ENCODE results near the gene EDIL3.

EDIL3 gene

DNA sequence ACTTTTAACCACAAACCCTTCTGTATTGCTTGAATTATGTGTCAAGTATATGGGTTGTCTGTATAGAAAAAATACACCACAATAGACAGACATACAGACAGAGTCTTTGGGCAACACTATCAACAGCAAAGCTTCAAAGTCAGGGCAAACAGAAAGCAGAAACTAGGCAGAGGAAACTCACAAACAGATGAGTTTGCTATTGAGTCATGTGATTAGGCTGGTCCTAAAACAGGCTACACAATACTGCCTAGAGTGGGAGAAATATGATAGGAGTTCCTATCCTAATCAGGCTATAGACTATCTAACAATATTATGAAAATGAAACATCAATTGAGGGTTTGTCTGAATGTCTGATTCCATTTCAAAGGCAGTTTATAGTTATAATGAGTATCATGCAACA is 156.4 kb downstream of the EDIL3 start:
- DNase-seq (ENCODE audit: low read depth), result peak; percentile 43
- TF ChIP-seq, protein P1, sequence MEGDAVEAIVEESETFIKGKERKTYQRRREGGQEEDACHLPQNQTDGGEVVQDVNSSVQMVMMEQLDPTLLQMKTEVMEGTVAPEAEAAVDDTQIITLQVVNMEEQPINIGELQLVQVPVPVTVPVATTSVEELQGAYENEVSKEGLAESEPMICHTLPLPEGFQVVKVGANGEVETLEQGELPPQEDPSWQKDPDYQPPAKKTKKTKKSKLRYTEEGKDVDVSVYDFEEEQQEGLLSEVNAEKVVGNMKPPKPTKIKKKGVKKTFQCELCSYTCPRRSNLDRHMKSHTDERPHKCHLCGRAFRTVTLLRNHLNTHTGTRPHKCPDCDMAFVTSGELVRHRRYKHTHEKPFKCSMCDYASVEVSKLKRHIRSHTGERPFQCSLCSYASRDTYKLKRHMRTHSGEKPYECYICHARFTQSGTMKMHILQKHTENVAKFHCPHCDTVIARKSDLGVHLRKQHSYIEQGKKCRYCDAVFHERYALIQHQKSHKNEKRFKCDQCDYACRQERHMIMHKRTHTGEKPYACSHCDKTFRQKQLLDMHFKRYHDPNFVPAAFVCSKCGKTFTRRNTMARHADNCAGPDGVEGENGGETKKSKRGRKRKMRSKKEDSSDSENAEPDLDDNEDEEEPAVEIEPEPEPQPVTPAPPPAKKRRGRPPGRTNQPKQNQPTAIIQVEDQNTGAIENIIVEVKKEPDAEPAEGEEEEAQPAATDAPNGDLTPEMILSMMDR (conservative IDR thresholded peaks at IDR 0.05; ENCODE audit: low read depth, low read length), result no peak
- no peak overlapping the region for H3K4me3 ChIP-seq (ENCODE audit: low read depth, low read length)

- no peak for DNase-seq (ENCODE audit: low read depth)
- TF ChIP-seq, protein P1 (conservative IDR thresholded peaks at IDR 0.05; ENCODE audit: low read depth, low read length), result no peak
- H3K4me3 ChIP-seq (ENCODE audit: low read depth, low read length), result no peak overlapping the region
Observed at GRCh38 chr5:84227236-84227635, 157.4 kb downstream of the EDIL3 start.

DNA sequence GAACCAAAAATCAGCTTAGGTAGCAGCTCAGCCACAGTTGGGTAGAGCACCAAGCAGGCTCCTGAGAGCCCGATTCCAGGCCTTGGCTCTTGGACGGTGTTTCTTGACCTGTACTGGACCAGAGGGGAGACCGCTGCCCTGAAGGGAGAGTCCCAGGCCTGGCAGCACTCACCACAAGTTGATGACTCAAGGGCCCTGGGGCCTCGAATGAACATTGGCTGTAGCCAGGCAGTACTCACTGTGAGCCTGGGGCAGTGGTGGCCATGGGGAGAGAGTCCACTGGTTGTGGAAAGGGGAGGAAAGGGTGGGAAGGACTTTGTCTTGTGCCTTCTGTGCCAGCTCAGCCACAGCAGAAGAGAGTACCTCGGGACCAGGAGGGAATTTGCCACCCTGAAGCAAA is 166.1 kb downstream of the EDIL3 start:
- TF ChIP-seq, protein P1 (conservative IDR thresholded peaks at IDR 0.05; ENCODE audit: low read depth, low read length), result no peak
- DNase-seq (ENCODE audit: low read depth), result no peak
- no peak overlapping the region for H3K4me3 ChIP-seq (ENCODE audit: low read depth, low read length)

GRCh38 chr5:84215521-84215920 is 169.2 kb downstream of the EDIL3 start:
- no peak for DNase-seq (ENCODE audit: low read depth)
- TF ChIP-seq, protein P1 (conservative IDR thresholded peaks at IDR 0.05; ENCODE audit: low read depth, low read length), result no peak
- no peak overlapping the region for H3K4me3 ChIP-seq (ENCODE audit: low read depth, low read length)

DNA sequence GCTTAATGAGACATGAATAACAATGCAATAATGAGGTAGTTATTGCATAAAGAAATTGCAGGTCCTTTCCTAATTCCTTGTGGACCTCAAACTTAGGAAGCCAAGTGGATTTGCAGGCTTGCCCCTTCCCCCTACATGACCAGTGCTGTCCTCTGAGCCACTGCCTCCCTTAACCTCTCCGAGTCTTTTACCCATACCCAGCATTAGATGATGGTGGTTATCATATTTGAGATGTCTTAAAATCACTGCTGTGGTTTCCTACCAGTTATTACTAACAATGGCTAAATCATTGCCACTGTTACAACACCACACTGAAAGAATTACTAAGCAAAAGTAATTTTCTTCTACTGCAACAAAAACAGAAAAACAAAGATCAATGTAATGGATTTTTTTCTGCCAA is 170.8 kb downstream of the EDIL3 start:
- no peak overlapping the region for H3K4me3 ChIP-seq (ENCODE audit: low read depth, low read length)
- TF ChIP-seq, protein P1 (conservative IDR thresholded peaks at IDR 0.05; ENCODE audit: low read depth, low read length), result no peak
- no peak for DNase-seq (ENCODE audit: low read depth)

DNA sequence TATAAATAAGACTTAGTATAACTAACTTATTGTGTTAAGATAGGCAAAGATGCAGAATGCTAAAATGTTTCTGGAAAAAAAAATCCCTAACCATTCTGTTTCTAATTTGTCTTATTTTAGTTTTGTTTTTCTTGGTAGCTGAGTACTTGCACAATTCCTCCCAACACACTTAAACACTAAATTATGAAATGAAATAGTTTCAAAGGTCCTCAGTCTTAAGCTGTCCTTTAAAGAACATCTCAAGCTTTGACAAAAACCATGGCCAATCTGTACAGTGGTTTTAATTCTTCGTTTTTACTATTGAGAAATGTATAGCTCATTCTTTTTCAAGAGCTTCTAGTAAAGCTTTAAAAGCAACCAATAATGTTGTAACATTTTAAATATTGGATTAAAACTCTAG is 171.5 kb downstream of the EDIL3 start:
- H3K4me3 ChIP-seq (ENCODE audit: low read depth, low read length), result no peak overlapping the region
- DNase-seq (ENCODE audit: low read depth), result no peak
- TF ChIP-seq, protein P1 (conservative IDR thresholded peaks at IDR 0.05; ENCODE audit: low read depth, low read length), result no peak

- TF ChIP-seq, protein P1 (conservative IDR thresholded peaks at IDR 0.05; ENCODE audit: low read depth, low read length), result no peak
- no peak overlapping the region for H3K4me3 ChIP-seq (ENCODE audit: low read depth, low read length)
Observed at GRCh38 chr5:84204772-84205171, 179.9 kb downstream of the EDIL3 start.

More at GRCh38 chr5:84204772-84205171, 179.9 kb downstream of the EDIL3 start:
- DNase-seq (ENCODE audit: low read depth), result no peak
